IMR-90 (cell line): ENCODE data around the gene TSPAN17. TPM values are rescaled to one million over a fixed set of nuclear protein-coding genes. Genes with fewer than 3 reads are reported as not detected.

Experiments used
- ATAC-seq: fragments of 200-7000 bp; cut with Tn5 transposase; 2 replicates; pipeline ENCODE4 v1.9.1; 2020; ENCODE audit warnings: low read depth, mild to moderate bottlenecking, moderate library complexity
- BruUV-seq: library from RNA; stranded (reverse); fragments of 400-500 nt; replicated peaks from 2 replicates; lab custom pipeline; 2021; lab: Mats Ljungman, UMichigan
- CTCF ChIA-PET: fragments of 300-600 bp; formaldehyde crosslinking; extraction: SDS; loops from one replicate; lab custom pipeline; 2021; ENCODE audit warnings: antibody characterized with exemption; lab: Yijun Ruan, JAX
- POLR2A ChIA-PET: fragments of 300-600 bp; sonication (Branson Sonifier 250); formaldehyde crosslinking; loops from one replicate; lab custom pipeline; 2022; ENCODE audit warnings: antibody characterized with exemption; ENCODE audit not compliant: unreplicated experiment; lab: Charles Lee
- DNase-seq: peaks from one replicate; pipeline ENCODE4 v3.0.0; 2013
- H2AFZ ChIP-seq: replicated peaks from 2 replicates; pipeline ENCODE3; 2013; ENCODE audit warnings: low read length, mild to moderate bottlenecking; ENCODE audit not compliant: poor library complexity
- H2AK5ac ChIP-seq: 2 replicates; pipeline ENCODE4 v1.6.1; 2013; ENCODE audit warnings: low read depth, low read length, inconsistent platforms
- H2AK9ac ChIP-seq: replicated peaks from 2 replicates; pipeline ENCODE3; 2013; ENCODE audit warnings: mild to moderate bottlenecking, low read depth, low read length, moderate library complexity; ENCODE audit not compliant: poor library complexity
- H2BK120ac ChIP-seq: 2 replicates; pipeline ENCODE4 v1.6.1; 2013; ENCODE audit warnings: low read depth, low read length, inconsistent platforms
- H2BK15ac ChIP-seq: 3 replicates; pipeline ENCODE4 v1.6.1; 2013; ENCODE audit warnings: low read depth, low read length, inconsistent platforms
- H2BK20ac ChIP-seq: 2 replicates; pipeline ENCODE4 v1.6.1; 2013; ENCODE audit warnings: low read depth, mild to moderate bottlenecking, inconsistent platforms, low read length, moderate library complexity
- H2BK5ac ChIP-seq: 2 replicates; pipeline ENCODE4 v1.6.1; 2013; ENCODE audit warnings: mild to moderate bottlenecking, low read depth, low read length, inconsistent platforms; ENCODE audit not compliant: poor library complexity, severe bottlenecking
- H3K14ac ChIP-seq: replicated peaks from 2 replicates; pipeline ENCODE4 v1.6.1; 2013; ENCODE audit warnings: low read depth, low read length, inconsistent platforms
- H3K18ac ChIP-seq: 2 replicates; pipeline ENCODE4 v1.6.1; 2013; ENCODE audit warnings: low read depth, low read length, control low read depth
- H3K23ac ChIP-seq: 2 replicates; pipeline ENCODE4 v1.6.1; 2013; ENCODE audit warnings: low read depth, low read length, inconsistent platforms
- H3K27ac ChIP-seq: 2 replicates; pipeline ENCODE4 v1.5.1; 2013; ENCODE audit warnings: mild to moderate bottlenecking, control low read depth, low read length; ENCODE audit not compliant: insufficient read depth
- H3K27me3 ChIP-seq: 2 replicates; pipeline ENCODE4 v1.6.1; 2013; ENCODE audit warnings: low read length; ENCODE audit not compliant: control insufficient read depth, insufficient read depth
- H3K36me3 ChIP-seq: 2 replicates; pipeline ENCODE4 v1.6.1; 2013; ENCODE audit warnings: low read length, mixed read lengths; ENCODE audit not compliant: control insufficient read depth, insufficient read depth
- H3K4ac ChIP-seq: 2 replicates; pipeline ENCODE4 v1.6.1; 2013; ENCODE audit warnings: low read depth, low read length, inconsistent platforms
- H3K4me1 ChIP-seq: 2 replicates; pipeline ENCODE4 v1.6.1; 2013; ENCODE audit warnings: low read length, mixed read lengths; ENCODE audit not compliant: control insufficient read depth, insufficient read depth
- H3K4me2 ChIP-seq: 2 replicates; pipeline ENCODE4 v1.6.1; 2013; ENCODE audit warnings: low read depth, mild to moderate bottlenecking, control low read depth, low read length, moderate library complexity
- H3K4me3 ChIP-seq: 2 replicates; pipeline ENCODE4 v1.5.1; 2013; ENCODE audit warnings: low read depth, mild to moderate bottlenecking, control low read depth, low read length, moderate library complexity; ENCODE audit not compliant: insufficient read depth
- H3K56ac ChIP-seq: 2 replicates; pipeline ENCODE4 v1.6.1; 2013; ENCODE audit warnings: low read length, inconsistent platforms; ENCODE audit not compliant: insufficient read depth; ENCODE audit errors: extremely low read depth
- H3K79me1 ChIP-seq, 2 experiments: 2 replicates each; pipeline ENCODE4 v1.6.1; 2013; ENCODE audit warnings: low read length in 2 of 2, inconsistent platforms in 1 of 2, low read depth in 1 of 2
- H3K9ac ChIP-seq: 2 replicates; pipeline ENCODE4 v1.6.1; 2013; ENCODE audit warnings: low read depth, low read length, control low read depth
- H3K9me1 ChIP-seq: 2 replicates; pipeline ENCODE4 v1.6.1; 2013; ENCODE audit warnings: low read length, inconsistent platforms; ENCODE audit not compliant: insufficient read depth
- H3K9me3 ChIP-seq: 2 replicates; pipeline ENCODE4 v1.6.1; 2013; ENCODE audit warnings: low read length; ENCODE audit not compliant: control insufficient read depth, insufficient read depth
- H4K20me1 ChIP-seq: 2 replicates; pipeline ENCODE4 v1.6.1; 2013; ENCODE audit warnings: low read length, inconsistent platforms; ENCODE audit not compliant: insufficient read depth
- H4K5ac ChIP-seq: 2 replicates; pipeline ENCODE4 v1.6.1; 2013; ENCODE audit warnings: mild to moderate bottlenecking, low read depth, low read length, control low read depth
- H4K8ac ChIP-seq, 2 experiments: 2 replicates each; pipeline ENCODE4 v1.6.1; 2013; ENCODE audit warnings: low read depth in 2 of 2, low read length in 2 of 2, control low read depth in 1 of 2, inconsistent platforms in 1 of 2
- H4K91ac ChIP-seq: 2 replicates; pipeline ENCODE4 v1.6.1; 2013; ENCODE audit warnings: low read depth, low read length, inconsistent platforms; ENCODE audit not compliant: insufficient read depth
- BHLHE40 ChIP-seq: fragments of 150-350 bp; IDR thresholded peaks from 2 replicates; pipeline ENCODE4 v1.6.1; 2016; ENCODE audit warnings: mild to moderate bottlenecking, low read depth, low read length
- CEBPB ChIP-seq: IDR thresholded peaks from 2 replicates; pipeline ENCODE4 v1.6.1; 2012; ENCODE audit warnings: low read depth, low read length, improper control_type of control experiment
- FOS ChIP-seq: fragments of 150-350 bp; IDR thresholded peaks from 2 replicates; pipeline ENCODE4 v1.6.1; 2016; ENCODE audit warnings: low read depth, low read length
- MAFK ChIP-seq: IDR thresholded peaks from 2 replicates; pipeline ENCODE4 v1.6.1; 2012; ENCODE audit warnings: low read depth, low read length, improper control_type of control experiment
- MAZ ChIP-seq: IDR thresholded peaks from 2 replicates; pipeline ENCODE4 v1.6.1; 2012; ENCODE audit warnings: low read depth, mild to moderate bottlenecking, low read length, improper control_type of control experiment, moderate library complexity, borderline replicate concordance
- MXI1 ChIP-seq: IDR thresholded peaks from 2 replicates; pipeline ENCODE4 v1.6.1; 2012; ENCODE audit warnings: low read depth, mild to moderate bottlenecking, low read length, moderate library complexity, borderline replicate concordance
- NFE2L2 ChIP-seq: fragments of 150-350 bp; IDR thresholded peaks from 2 replicates; pipeline ENCODE4 v1.6.1; 2016; ENCODE audit warnings: low read depth, mild to moderate bottlenecking, low read length
- POLR2A ChIP-seq: IDR thresholded peaks from 2 replicates; pipeline ENCODE4 v1.6.1; 2012; ENCODE audit warnings: mild to moderate bottlenecking, low read depth, low read length
- RAD21 ChIP-seq: IDR thresholded peaks from 2 replicates; pipeline ENCODE4 v1.6.1; 2012; ENCODE audit warnings: low read length, improper control_type of control experiment
- RCOR1 ChIP-seq: IDR thresholded peaks from 2 replicates; pipeline ENCODE4 v1.6.1; 2012; ENCODE audit warnings: mild to moderate bottlenecking, low read length, improper control_type of control experiment; ENCODE audit not compliant: insufficient replicate concordance
- RFX5 ChIP-seq: IDR thresholded peaks from 2 replicates; pipeline ENCODE4 v1.8.0; 2012; ENCODE audit warnings: low read depth, mild to moderate bottlenecking, low read length, moderate library complexity
- SMC3 ChIP-seq: fragments of 150-350 bp; IDR thresholded peaks from 2 replicates; pipeline ENCODE4 v1.6.1; 2016; ENCODE audit warnings: low read depth, mild to moderate bottlenecking, antibody characterized with exemption, low read length, moderate library complexity
- WGBS, 2 experiments: methylation state at CpG; one replicate each; pipeline versions ENCODE4 v1.1.5 to v1.1.7; 2013; ENCODE audit warnings: missing lambda C conversion rate in 2 of 2; ENCODE audit not compliant: insufficient read length in 1 of 2; ENCODE audit errors: extremely low coverage in 2 of 2; 5-methylcytosine and 5-hydroxymethylcytosine counted together
- dilution Hi-C: fragments of 300-500 bp; cut with HindIII; formaldehyde crosslinking; loops from one replicate; pipeline ENCODE4 v1.14.3; 2018; ENCODE audit warnings: low sequenced_read_pairs; ENCODE audit not compliant: unreplicated experiment
- in situ Hi-C: fragments of 300-500 bp; cut with MboI; formaldehyde crosslinking; loops from 3 replicates; pipeline ENCODE4 v1.14.3; 2019; ENCODE audit warnings: low sequenced_read_pairs, inconsistent platforms, mixed read lengths
- intact Hi-C: fragments of 100-400 bp; cut with micrococcal nuclease; formaldehyde crosslinking; loops from 2 replicates; pipeline ENCODE4 v1.10.0; 2022
- polyA plus RNA-seq, 3 experiments: library from polyadenylated mRNA; depleted of rRNA; stranded (reverse); fragments of >200 nt; gene quantifications; 2 replicates each; pipeline ENCODE4 v1.2.3, GENCODE V29; 2012; ENCODE audit warnings: low replicate concordance in 1 of 3
- total RNA-seq: library from RNA; depleted of rRNA; stranded (reverse); fragments of >200 nt; gene quantifications from 2 replicates; pipeline ENCODE4 v1.2.3, GENCODE V29; 2012
- TF ChIP-seq, protein P1 (sequence below): conservative IDR thresholded peaks from 2 replicates; pipeline ENCODE4 v1.5.1; 2012; ENCODE audit warnings: mild to moderate bottlenecking, low read depth, low read length, improper control_type of control experiment
- TF ChIP-seq, protein P2 (sequence below): fragments of 150-350 bp; IDR thresholded peaks from 2 replicates; pipeline ENCODE4 v1.6.1; 2017; ENCODE audit warnings: mild to moderate bottlenecking, antibody characterized with exemption, low read length, low read depth
- TF ChIP-seq, protein P3 (sequence below): fragments of 150-350 bp; IDR thresholded peaks from 2 replicates; pipeline ENCODE4 v1.6.1; 2016; ENCODE audit warnings: low read depth, mild to moderate bottlenecking, low read length, moderate library complexity, borderline replicate concordance

Gene TSPAN17
- total and polyA plus RNA-seq, 2 of the 4 experiments (the other 2 are of a cell fraction): 34.2 to 41.6 TPM

DNA sequence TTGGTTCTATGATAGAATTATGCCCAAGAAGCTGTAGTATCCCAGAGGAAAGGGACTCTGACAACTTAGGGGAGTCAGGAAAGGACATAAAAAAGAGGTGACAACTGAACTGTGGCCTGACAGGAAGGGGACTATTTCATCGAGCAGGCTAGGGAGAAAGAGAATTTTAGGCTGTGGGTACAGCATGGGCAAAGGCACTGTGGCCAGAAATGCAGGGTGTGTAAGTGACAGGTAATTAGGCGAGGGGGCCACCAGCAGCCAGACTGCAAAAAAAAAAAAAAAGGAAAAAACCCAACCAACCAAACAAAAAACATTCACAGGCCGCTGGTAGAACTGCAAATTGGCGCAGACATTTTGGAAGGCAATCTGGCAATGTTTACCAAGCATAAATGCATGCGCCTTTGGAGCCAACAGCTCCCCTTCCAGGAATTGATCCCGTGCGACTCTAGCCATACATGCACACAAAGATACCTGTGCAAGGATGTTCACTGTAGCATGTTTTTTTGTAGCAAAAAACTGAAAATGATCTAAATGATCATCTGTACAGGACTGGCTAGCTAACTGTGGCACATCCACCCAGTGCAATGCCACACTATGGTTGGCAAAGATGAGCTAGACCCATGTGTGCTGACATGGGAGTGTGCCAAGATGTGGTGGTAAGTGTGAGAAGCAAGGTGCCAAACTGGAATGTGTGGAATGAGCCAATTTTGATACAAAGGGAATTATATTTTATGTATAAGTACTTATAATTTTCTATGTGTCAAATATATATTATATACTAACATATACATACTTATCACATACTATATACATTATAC, 15.7 kb upstream of the TSPAN17 start:
- Histone ChIP-seq H2BK120ac (no peak overlapping the region), H4K91ac (no peak overlapping the region), H3K27ac (no peak overlapping the region), H3K4me1 (peaks cover 2% of the 10 kb centered on the region; the same call in 1 of the 2 replicates), H3K79me1 (no peaks in the 10 kb centered on the region), H3K56ac (no peak overlapping the region), H2AK9ac (no peak overlapping the region), H4K8ac (no peak overlapping the region), H2BK20ac (no peak overlapping the region), H3K18ac (no peak overlapping the region), H4K5ac (no peak overlapping the region), H3K4ac (no peak overlapping the region), H3K4me3 (no peak overlapping the region), H2BK15ac (no peak overlapping the region), H2BK5ac (no peak overlapping the region), H3K36me3 (no peaks in the 10 kb centered on the region), H2AFZ (no peak overlapping the region), H2AK5ac (no peak overlapping the region), H3K9me3 (peaks cover 5% of the 10 kb centered on the region), H3K4me2 (no peak overlapping the region), H3K23ac (no peak overlapping the region), H3K9me1 (peaks cover 3% of the 10 kb centered on the region; the same call in 1 of the 2 replicates), H3K9ac (no peak overlapping the region), H4K20me1 (no peaks in the 10 kb centered on the region; the same call in 1 of the 2 replicates), H3K14ac (no peak overlapping the region), H3K27me3 (peaks cover 72% of the 10 kb centered on the region)
- no peak for ATAC-seq
- dilution Hi-C loops: no loop called here
- ChIA-PET POLR2A (no interaction called here), CTCF (interaction anchor here (1.1 to 1.9 kb wide), 2 partner anchors 29 kb away, joined by 3 to 5 read pairs; no protein-coding TSS in a partner anchor)
- intact Hi-C loops: no loop called here
- DNase-seq: no peak
- WGBS, 2 experiments: no CpG with 5 or more reads among the region's 7 CpGs
- in situ Hi-C loops: no loop called here
- no TSS peak for BruUV-seq
- TF ChIP-seq FOS: no peak
- no peak for TF ChIP-seq RCOR1
- TF ChIP-seq, protein P1, sequence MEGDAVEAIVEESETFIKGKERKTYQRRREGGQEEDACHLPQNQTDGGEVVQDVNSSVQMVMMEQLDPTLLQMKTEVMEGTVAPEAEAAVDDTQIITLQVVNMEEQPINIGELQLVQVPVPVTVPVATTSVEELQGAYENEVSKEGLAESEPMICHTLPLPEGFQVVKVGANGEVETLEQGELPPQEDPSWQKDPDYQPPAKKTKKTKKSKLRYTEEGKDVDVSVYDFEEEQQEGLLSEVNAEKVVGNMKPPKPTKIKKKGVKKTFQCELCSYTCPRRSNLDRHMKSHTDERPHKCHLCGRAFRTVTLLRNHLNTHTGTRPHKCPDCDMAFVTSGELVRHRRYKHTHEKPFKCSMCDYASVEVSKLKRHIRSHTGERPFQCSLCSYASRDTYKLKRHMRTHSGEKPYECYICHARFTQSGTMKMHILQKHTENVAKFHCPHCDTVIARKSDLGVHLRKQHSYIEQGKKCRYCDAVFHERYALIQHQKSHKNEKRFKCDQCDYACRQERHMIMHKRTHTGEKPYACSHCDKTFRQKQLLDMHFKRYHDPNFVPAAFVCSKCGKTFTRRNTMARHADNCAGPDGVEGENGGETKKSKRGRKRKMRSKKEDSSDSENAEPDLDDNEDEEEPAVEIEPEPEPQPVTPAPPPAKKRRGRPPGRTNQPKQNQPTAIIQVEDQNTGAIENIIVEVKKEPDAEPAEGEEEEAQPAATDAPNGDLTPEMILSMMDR: no peak
- TF ChIP-seq SMC3: no peak
- no peak for TF ChIP-seq BHLHE40
- TF ChIP-seq MAFK: no peak
- TF ChIP-seq, protein P2, sequence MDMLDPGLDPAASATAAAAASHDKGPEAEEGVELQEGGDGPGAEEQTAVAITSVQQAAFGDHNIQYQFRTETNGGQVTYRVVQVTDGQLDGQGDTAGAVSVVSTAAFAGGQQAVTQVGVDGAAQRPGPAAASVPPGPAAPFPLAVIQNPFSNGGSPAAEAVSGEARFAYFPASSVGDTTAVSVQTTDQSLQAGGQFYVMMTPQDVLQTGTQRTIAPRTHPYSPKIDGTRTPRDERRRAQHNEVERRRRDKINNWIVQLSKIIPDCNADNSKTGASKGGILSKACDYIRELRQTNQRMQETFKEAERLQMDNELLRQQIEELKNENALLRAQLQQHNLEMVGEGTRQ: no peak
- no peak for TF ChIP-seq POLR2A
- TF ChIP-seq MXI1: no peak
- TF ChIP-seq, protein P3, sequence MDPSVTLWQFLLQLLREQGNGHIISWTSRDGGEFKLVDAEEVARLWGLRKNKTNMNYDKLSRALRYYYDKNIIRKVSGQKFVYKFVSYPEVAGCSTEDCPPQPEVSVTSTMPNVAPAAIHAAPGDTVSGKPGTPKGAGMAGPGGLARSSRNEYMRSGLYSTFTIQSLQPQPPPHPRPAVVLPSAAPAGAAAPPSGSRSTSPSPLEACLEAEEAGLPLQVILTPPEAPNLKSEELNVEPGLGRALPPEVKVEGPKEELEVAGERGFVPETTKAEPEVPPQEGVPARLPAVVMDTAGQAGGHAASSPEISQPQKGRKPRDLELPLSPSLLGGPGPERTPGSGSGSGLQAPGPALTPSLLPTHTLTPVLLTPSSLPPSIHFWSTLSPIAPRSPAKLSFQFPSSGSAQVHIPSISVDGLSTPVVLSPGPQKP: no peak
- TF ChIP-seq RAD21: no peak
- no peak for TF ChIP-seq CEBPB
- TF ChIP-seq NFE2L2: no peak
- TF ChIP-seq MAZ: no peak
- TF ChIP-seq RFX5: no peak
